Psoas muscle (tissue), 8 donors: Measurements from ENCODE around the gene PNPLA6. TPM values are rescaled to one million over a fixed set of nuclear protein-coding genes. Genes with fewer than 3 reads are reported as not detected.

Experiments used
- ATAC-seq, 4 donors: fragments of 200-7000 bp; cut with Tn5 transposase; one replicate each; pipeline ENCODE4 v1.9.1; 2020; ENCODE audit warnings: moderate library complexity in 3 of 4, mild to moderate bottlenecking in 2 of 4
- DNase-seq, 2 donors: peaks; one replicate each; pipeline ENCODE4 v3.0.0-alpha.2; 2020
- H3K27ac ChIP-seq: fragments of 200-600 bp; one replicate; pipeline ENCODE4 v1.8.0; 2022
- H3K27me3 ChIP-seq, 3 donors: fragments of 200-600 bp in 1 of 3; one replicate each; pipeline versions ENCODE4 v1.6.1 to v1.8.0; 2013 to 2022; ENCODE audit warnings: low read length in 2 of 3, mild to moderate bottlenecking in 2 of 3, moderate library complexity in 1 of 3; ENCODE audit not compliant: insufficient read depth in 3 of 3
- H3K36me3 ChIP-seq, 2 donors: fragments of 200-600 bp in 1 of 2; one replicate each; pipeline versions ENCODE4 v1.6.1 to v1.8.0; 2013 to 2022; ENCODE audit warnings: low read depth in 1 of 2, mild to moderate bottlenecking in 1 of 2, moderate library complexity in 1 of 2; ENCODE audit not compliant: insufficient read depth in 1 of 2
- H3K4me1 ChIP-seq: fragments of 200-600 bp; one replicate; pipeline ENCODE4 v1.8.0; 2022
- H3K4me3 ChIP-seq: fragments of 200-600 bp; one replicate; pipeline ENCODE4 v1.8.0; 2022; ENCODE audit warnings: mild to moderate bottlenecking
- H3K9me3 ChIP-seq: fragments of 200-600 bp; one replicate; pipeline ENCODE4 v1.8.0; 2022
- CTCF ChIP-seq: fragments of 200-600 bp; IDR thresholded peaks from one replicate; pipeline ENCODE4 v1.8.0; 2022; ENCODE audit warnings: antibody characterized with exemption
- WGBS, 3 donors: extraction: QIAGEN DNeasy Blood & Tissue Kit; methylation state at CpG; one replicate each; pipeline versions ENCODE4 v1.1.6 to v1.1.7; 2013; 5-methylcytosine and 5-hydroxymethylcytosine counted together
- intact Hi-C, 2 donors: fragments of 100-400 bp; cut with DNase I; formaldehyde crosslinking; loops; one replicate each; pipeline versions ENCODE4 v1.11.0 to v1.14.2; 2022
- long read RNA-seq, 2 donors: library from polyadenylated mRNA; unstranded; transcript quantifications; one replicate each; pipeline ENCODE4 v2.0.0, GENCODE V29; 2021
- polyA plus RNA-seq, 3 donors: library from polyadenylated mRNA; stranded (reverse); fragments of 200-250 nt; gene quantifications; one replicate each; pipeline ENCODE4 v1.2.3, GENCODE V29; 2013
- total RNA-seq, 4 donors: library from RNA; stranded (reverse); fragmentation: NEBNext Ultra II Directional in 2 of 4; extraction: Animal tissue kit (Norgen Biotek cat#: 25700) in 2 of 4; gene quantifications; one replicate each; pipeline versions ENCODE4 v1.2.1 to v1.2.4, GENCODE V29; 2021 to 2023
- donor health status: healthy with polysubstance abuse.
- donor health status: DM: no; HTN: no; CAD: no; lungs with moderate emphysema.
- donor health status: Bipolar disorder and iron deficiency.
- donor health status: healthy.
- donor health status: DM: yes; HTN: yes; CAD: no.
- donor health status: DM: no; HTN: no; CAD: no.
- donor health status: DM: no; HTN: no; CAD: no.
- donor health status: DM: yes; HTN: yes; CAD: no.

The PNPLA6 gene
- total RNA-seq (10 to 100 TPM; 53.3 to 72.8 (median 62.7) TPM), polyA plus RNA-seq (10 to 100 TPM; 31.8 to 63.8 (median 34.6) TPM)
- long read RNA-seq, donor 1, full-length matches to known transcripts, result 10 of 75 reads
- long read RNA-seq, donor 1, partial matches to known transcripts, result 57 of 75 reads
- long read RNA-seq, donor 1, other reads (novel, unspliced or antisense), result 8 of 75 reads
- long read RNA-seq, donor 2, full-length matches to known transcripts, result 9 of 113 reads
- long read RNA-seq, donor 2, partial matches to known transcripts, result 88 of 113 reads
- long read RNA-seq, donor 2, other reads (novel, unspliced or antisense), result 16 of 113 reads

GRCh38 chr19:7535047-7535997, at the start of gene PNPLA6:
TSS of gene PNPLA6 (plus strand) at chr19:7535717. CDS start at chr19:7535789, 72 bp downstream.
- peaks cover 11% of the 10 kb centered on the region for H3K4me1 ChIP-seq
- intact Hi-C loops, result loop anchor here in 1 of 2 donors (10.0 kb wide), 1 partner anchor 141 kb away; no protein-coding TSS in a partner anchor
- WGBS, 3 donors, result 0% methylated on average over 68 to 76 of the region's 76 CpGs
- no peak for TF ChIP-seq CTCF
- DNase-seq (peak; percentile 97 to 99), ATAC-seq (peak; percentile 90 to 93 (median 92))
- no peaks in the 10 kb centered on the region for H3K9me3 ChIP-seq
- peaks cover 3 to 49% of the 10 kb centered on the region in 2 donors for H3K36me3 ChIP-seq
- H3K27ac ChIP-seq, result peak within 1 kb of the TSS; percentile 86
- H3K27me3 ChIP-seq, result no peaks in the 10 kb centered on the region
- peak within 1 kb of the TSS; percentile 91 for H3K4me3 ChIP-seq

GRCh38 chr19:7486923-7487322, 48.6 kb upstream of the PNPLA6 start:
- Histone ChIP-seq H3K27me3 (no peaks in the 10 kb centered on the region), H3K4me1 (peaks cover 5% of the 10 kb centered on the region), H3K9me3 (no peaks in the 10 kb centered on the region), H3K36me3 (peaks cover 0 to 2% of the 10 kb centered on the region in 2 donors), H3K27ac (no peak overlapping the region), H3K4me3 (no peak overlapping the region)
- TF ChIP-seq CTCF, result no peak
- 49 to 50% (median 50%) methylated on average over 2 of the region's 2 CpGs for WGBS, 3 donors
- no peak for DNase-seq
- no peak for ATAC-seq
- intact Hi-C loops, result no loop called here

GRCh38 chr19:7488736-7489353, 46.7 kb upstream of the PNPLA6 start, which contains the start of gene PEX11G:
TSS of gene PEX11G (minus strand) at chr19:7489035. CDS start at chr19:7489010, 25 bp downstream.
- intact Hi-C loops, result no loop called here
- H3K9me3 ChIP-seq, result no peaks in the 10 kb centered on the region
- peaks cover 5% of the 10 kb centered on the region for H3K4me1 ChIP-seq
- DNase-seq, result peak; percentile 92 to 95
- TF ChIP-seq CTCF, result no peak
- WGBS, 3 donors, result 0 to 1% (median 1%) methylated on average over 49 of the region's 49 CpGs
- ATAC-seq, result peak; percentile 98 to 100 (median 99)
- peak within 1 kb of the TSS; percentile 75 for H3K4me3 ChIP-seq
- no peaks in the 10 kb centered on the region for H3K27me3 ChIP-seq
- peak within 1 kb of the TSS; percentile 86 for H3K27ac ChIP-seq
- peaks cover 0 to 2% of the 10 kb centered on the region in 2 donors for H3K36me3 ChIP-seq

GRCh38 chr19:7489609-7490044, 45.9 kb upstream of the PNPLA6 start:
- no peak for TF ChIP-seq CTCF
- no peak for ATAC-seq
- Histone ChIP-seq H3K4me1 (peaks cover 11% of the 10 kb centered on the region), H3K36me3 (peaks cover 0 to 2% of the 10 kb centered on the region in 2 donors), H3K4me3 (peak overlapping the region; percentile 75), H3K27me3 (no peaks in the 10 kb centered on the region), H3K9me3 (no peaks in the 10 kb centered on the region), H3K27ac (peak overlapping the region; percentile 86)
- intact Hi-C loops, result no loop called here
- WGBS, 3 donors, result 77 to 85% (median 81%) methylated on average over 11 of the region's 11 CpGs
- DNase-seq, result no peak
